Fibroblast of villous mesenchyme (primary cell): Measurements from ENCODE around the gene FBN1. TPM values are rescaled to one million over a fixed set of nuclear protein-coding genes. Genes with fewer than 3 reads are reported as not detected.

ENCODE experiments used
- DNase-seq: peaks from one replicate; pipeline ENCODE4 v3.0.0-alpha.2; 2010; ENCODE audit warnings: low read depth
- H3K4me3 ChIP-seq: 2 replicates; pipeline ENCODE4 v1.5.1; 2011; ENCODE audit warnings: low read depth, mild to moderate bottlenecking, low read length
- total RNA-seq: library from RNA; depleted of rRNA; stranded (reverse); fragments of >200 nt; gene quantifications from 2 replicates; pipeline ENCODE4 v1.2.3, GENCODE V29; 2012
- TF ChIP-seq, protein P1 (sequence below): IDR thresholded peaks from 2 replicates; pipeline ENCODE4 v1.5.1; 2012; ENCODE audit warnings: low read depth, mild to moderate bottlenecking, low read length; ENCODE audit not compliant: insufficient read depth

Gene FBN1
- total RNA-seq, 1 donor: 333 TPM

GRCh38 chr15:48459571-48460442 is 185.7 kb downstream of the FBN1 start:
- H3K4me3 ChIP-seq: no peak overlapping the region
- TF ChIP-seq, protein P1, sequence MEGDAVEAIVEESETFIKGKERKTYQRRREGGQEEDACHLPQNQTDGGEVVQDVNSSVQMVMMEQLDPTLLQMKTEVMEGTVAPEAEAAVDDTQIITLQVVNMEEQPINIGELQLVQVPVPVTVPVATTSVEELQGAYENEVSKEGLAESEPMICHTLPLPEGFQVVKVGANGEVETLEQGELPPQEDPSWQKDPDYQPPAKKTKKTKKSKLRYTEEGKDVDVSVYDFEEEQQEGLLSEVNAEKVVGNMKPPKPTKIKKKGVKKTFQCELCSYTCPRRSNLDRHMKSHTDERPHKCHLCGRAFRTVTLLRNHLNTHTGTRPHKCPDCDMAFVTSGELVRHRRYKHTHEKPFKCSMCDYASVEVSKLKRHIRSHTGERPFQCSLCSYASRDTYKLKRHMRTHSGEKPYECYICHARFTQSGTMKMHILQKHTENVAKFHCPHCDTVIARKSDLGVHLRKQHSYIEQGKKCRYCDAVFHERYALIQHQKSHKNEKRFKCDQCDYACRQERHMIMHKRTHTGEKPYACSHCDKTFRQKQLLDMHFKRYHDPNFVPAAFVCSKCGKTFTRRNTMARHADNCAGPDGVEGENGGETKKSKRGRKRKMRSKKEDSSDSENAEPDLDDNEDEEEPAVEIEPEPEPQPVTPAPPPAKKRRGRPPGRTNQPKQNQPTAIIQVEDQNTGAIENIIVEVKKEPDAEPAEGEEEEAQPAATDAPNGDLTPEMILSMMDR: no peak
- peak; percentile 92 for DNase-seq

GRCh38 chr15:48458876-48459275 is 186.6 kb downstream of the FBN1 start:
- TF ChIP-seq, protein P1: no peak
- peak; percentile 59 for DNase-seq

DNA sequence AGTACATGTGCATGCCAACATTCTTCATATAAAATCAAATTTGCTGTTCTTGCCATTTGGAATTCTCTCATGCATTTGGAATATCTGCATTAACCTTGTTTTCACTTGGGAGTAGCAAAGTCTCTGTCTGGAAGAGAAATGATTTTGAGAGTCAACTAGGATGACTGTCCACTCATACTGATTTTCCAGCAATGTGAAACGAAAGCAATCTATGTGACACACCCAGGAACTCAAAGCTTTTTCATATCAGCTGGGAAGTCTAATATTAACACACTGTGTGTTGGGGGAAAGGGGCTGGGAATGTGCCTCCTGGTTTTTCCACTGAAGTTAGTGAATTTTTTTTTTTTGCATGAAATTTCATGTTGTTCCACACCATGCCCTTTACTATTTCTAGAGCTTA is 189.4 kb downstream of the FBN1 start:
- no peak overlapping the region for H3K4me3 ChIP-seq
- TF ChIP-seq, protein P1: no peak
- DNase-seq: no peak

More at GRCh38 chr15:48458876-48459275, 186.6 kb downstream of the FBN1 start:
- no peak overlapping the region for H3K4me3 ChIP-seq

DNA sequence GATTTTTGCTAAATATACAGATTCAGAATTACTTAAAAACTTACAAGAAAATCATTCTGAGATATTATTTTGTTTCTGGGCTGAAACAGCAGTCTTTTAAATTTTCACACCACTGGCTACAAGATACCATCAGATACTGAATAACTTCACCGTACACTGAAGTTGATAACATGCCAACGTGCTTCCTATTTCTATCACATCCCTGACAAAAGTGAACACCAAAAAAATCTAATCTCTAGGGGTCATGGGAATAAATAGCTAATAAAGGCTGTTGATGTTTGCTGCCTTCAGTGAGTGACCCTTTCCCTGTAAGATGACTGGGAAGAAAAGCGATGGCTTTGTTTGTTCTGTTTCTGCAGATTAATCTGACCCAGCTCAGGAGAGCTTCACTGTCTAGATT is 193.8 kb downstream of the FBN1 start:
- no peak overlapping the region for H3K4me3 ChIP-seq
- TF ChIP-seq, protein P1: no peak

GRCh38 chr15:48451241-48451640 is 194.3 kb downstream of the FBN1 start:
- no peak overlapping the region for H3K4me3 ChIP-seq
- DNase-seq: no peak
- TF ChIP-seq, protein P1: no peak

More for the DNA sequence above, 193.8 kb downstream of the FBN1 start:
- no peak for DNase-seq

DNA sequence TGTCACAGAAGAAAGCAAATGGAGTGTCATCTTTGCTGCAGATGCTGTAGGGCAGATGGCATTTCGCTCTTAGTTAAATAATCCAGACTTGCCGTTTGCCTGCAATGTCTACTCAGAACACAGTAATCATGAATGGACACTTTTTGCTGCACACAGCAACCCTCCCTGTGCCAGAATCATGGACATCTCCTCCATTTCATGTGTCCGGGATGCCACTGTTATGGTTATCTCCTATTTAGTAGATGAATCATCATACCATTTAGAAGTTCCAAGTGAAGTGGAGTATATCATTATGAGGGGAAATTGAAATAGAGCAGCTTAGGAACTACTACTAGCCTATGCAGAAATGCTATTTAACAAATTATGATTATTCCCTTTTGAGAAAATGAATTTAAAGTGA is 195.8 kb downstream of the FBN1 start:
- no peak for DNase-seq

More for the DNA sequence above, 195.8 kb downstream of the FBN1 start:
- TF ChIP-seq, protein P1: no peak
- no peak overlapping the region for H3K4me3 ChIP-seq
